WTC11 (cell line): Measurements from ENCODE around the gene MDFIC. TPM values are rescaled to one million over a fixed set of nuclear protein-coding genes. Genes with fewer than 3 reads are reported as not detected.

Experiments
- ATAC-seq: fragments of 200-7000 bp; cut with Tn5 transposase; 2 replicates; pipeline ENCODE4 v1.10.0; 2021; ENCODE audit warnings: mild to moderate bottlenecking, moderate library complexity
- CTCF ChIA-PET: fragments of 300-600 bp; sonication (Branson Sonifier 250); formaldehyde crosslinking; loops from one replicate; lab custom pipeline; 2021; ENCODE audit warnings: antibody characterized with exemption; lab: Charles Lee
- POLR2A ChIA-PET: fragments of 350-600 bp; sonication (Branson Sonifier 250); formaldehyde crosslinking; loops from one replicate; lab custom pipeline; 2021; ENCODE audit warnings: antibody characterized with exemption; lab: Charles Lee
- DNase-seq: peaks from one replicate; pipeline ENCODE4 v3.0.0; 2021; ENCODE audit warnings: low spot score
- H3K27ac Mint-ChIP-seq: 2 replicates; pipeline ENCODE4 v1.8.0; 2021; ENCODE audit warnings: mixed read lengths
- H3K27me3 Mint-ChIP-seq: 2 replicates; pipeline ENCODE4 v1.8.0; 2021; ENCODE audit warnings: low read depth, mild to moderate bottlenecking, moderate library complexity, mixed read lengths
- H3K36me3 Mint-ChIP-seq: 2 replicates; pipeline ENCODE4 v1.8.0; 2021; ENCODE audit warnings: mixed read lengths
- H3K4me1 Mint-ChIP-seq: 2 replicates; pipeline ENCODE4 v1.8.0; 2022; ENCODE audit warnings: mixed read lengths
- H3K4me3 Mint-ChIP-seq: 2 replicates; pipeline ENCODE4 v1.8.0; 2021; ENCODE audit warnings: mild to moderate bottlenecking, moderate library complexity, mixed read lengths
- H3K9me3 Mint-ChIP-seq: 2 replicates; pipeline ENCODE4 v1.8.0; 2021; ENCODE audit warnings: mixed read lengths
- CREM ChIP-seq: sonication (generic); formaldehyde crosslinking; IDR thresholded peaks from 2 replicates; pipeline ENCODE4 v1.8.1; 2022; ENCODE audit warnings: mild to moderate bottlenecking, missing genetic modification reagents, moderate library complexity
- FOXK1 ChIP-seq: sonication (generic); formaldehyde crosslinking; IDR thresholded peaks from 2 replicates; pipeline ENCODE4 v1.8.0; 2022; ENCODE audit warnings: mild to moderate bottlenecking, moderate library complexity, missing genetic modification reagents
- FOXP1 ChIP-seq: sonication (generic); formaldehyde crosslinking; IDR thresholded peaks from 2 replicates; pipeline ENCODE4 v1.8.0; 2022; ENCODE audit warnings: missing genetic modification reagents, mild to moderate bottlenecking, moderate library complexity, borderline replicate concordance
- JUN ChIP-seq: sonication (generic); formaldehyde crosslinking; IDR thresholded peaks from 2 replicates; pipeline ENCODE4 v1.8.0; 2023; ENCODE audit warnings: mild to moderate bottlenecking, missing genetic modification reagents
- NFE2L1 ChIP-seq: sonication (generic); formaldehyde crosslinking; IDR thresholded peaks from 2 replicates; pipeline ENCODE4 v1.8.1; 2023; ENCODE audit warnings: missing genetic modification reagents
- NR2C2 ChIP-seq: sonication (generic); formaldehyde crosslinking; IDR thresholded peaks from 2 replicates; pipeline ENCODE4 v1.8.0; 2022; ENCODE audit warnings: mild to moderate bottlenecking, missing genetic modification reagents
- NR3C1 ChIP-seq: sonication (generic); formaldehyde crosslinking; conservative IDR thresholded peaks from 2 replicates; pipeline ENCODE4 v1.8.1; 2023; ENCODE audit warnings: low read depth, mild to moderate bottlenecking, missing genetic modification reagents
- OVOL2 ChIP-seq: fragments of 250-450 bp; sonication (Bioruptor Pico); IDR thresholded peaks from 2 replicates; pipeline ENCODE4 v1.9.0; 2021; ENCODE audit warnings: mild to moderate bottlenecking, borderline replicate concordance
- SMAD3 ChIP-seq: sonication (generic); formaldehyde crosslinking; IDR thresholded peaks from 2 replicates; pipeline ENCODE4 v1.8.0; 2022; ENCODE audit warnings: missing genetic modification reagents, mild to moderate bottlenecking, borderline replicate concordance
- SOX15 ChIP-seq: fragments of 250-450 bp; sonication (Bioruptor Pico); IDR thresholded peaks from 2 replicates; pipeline ENCODE4 v1.9.0; 2021; ENCODE audit warnings: mild to moderate bottlenecking
- SP1 ChIP-seq: sonication (generic); formaldehyde crosslinking; conservative IDR thresholded peaks from 2 replicates; pipeline ENCODE4 v1.8.1; 2022; ENCODE audit warnings: missing genetic modification reagents
- total RNA-seq: library from RNA; stranded (reverse); gene quantifications from 3 replicates; pipeline ENCODE4 v1.2.3, GENCODE V29; 2021
- TF ChIP-seq, protein P1 (sequence below): fragments of 250-450 bp; sonication (Bioruptor Pico); IDR thresholded peaks from 2 replicates; pipeline ENCODE4 v1.9.0; 2021; ENCODE audit warnings: mild to moderate bottlenecking
- TF ChIP-seq, protein P2 (sequence below): sonication (generic); formaldehyde crosslinking; IDR thresholded peaks from 2 replicates; pipeline ENCODE4 v1.8.0; 2022; ENCODE audit warnings: mild to moderate bottlenecking, missing genetic modification reagents
- TF ChIP-seq, protein P3 (sequence below): sonication (generic); formaldehyde crosslinking; IDR thresholded peaks from 2 replicates; pipeline ENCODE4 v1.8.0; 2022; ENCODE audit warnings: missing genetic modification reagents

The MDFIC gene
- total RNA-seq, 1 experiment from 2014 or later, result 8.4 TPM

DNA sequence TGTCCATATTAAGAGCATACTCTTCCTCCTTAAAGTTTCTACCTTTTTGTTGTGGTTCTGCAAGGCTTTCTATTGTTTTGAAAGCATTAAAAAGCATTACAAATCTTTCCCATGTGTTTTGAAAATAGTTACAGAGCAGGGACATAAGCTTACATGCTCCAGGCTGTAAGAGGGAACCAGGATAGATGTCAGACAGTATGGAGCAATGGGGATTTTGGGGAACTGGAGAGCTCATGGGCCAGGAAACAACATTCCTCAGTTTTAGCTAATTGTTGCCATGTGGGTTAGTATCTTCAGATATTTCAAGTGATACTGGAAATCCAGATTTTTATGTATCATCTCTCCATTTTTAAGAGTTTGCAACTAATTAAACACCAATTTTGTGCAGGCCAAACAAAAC lies 3.5 kb downstream of the MDFIC start:
- peaks cover 29% of the 10 kb centered on the region for H3K4me1 Mint-ChIP-seq
- no peaks in the 10 kb centered on the region for H3K9me3 Mint-ChIP-seq
- CTCF ChIA-PET, result interaction anchor here (0.9 kb wide), 1 partner anchor 60 kb away, joined by 3 read pairs; no protein-coding TSS in a partner anchor
- POLR2A ChIA-PET, result no interaction called here
- no peaks in the 10 kb centered on the region for H3K36me3 Mint-ChIP-seq
- H3K4me3 Mint-ChIP-seq, result no peak overlapping the region
- no peak for DNase-seq
- H3K27me3 Mint-ChIP-seq, result peaks cover 10% of the 10 kb centered on the region
- no peak for ATAC-seq
- TF ChIP-seq, protein P1, sequence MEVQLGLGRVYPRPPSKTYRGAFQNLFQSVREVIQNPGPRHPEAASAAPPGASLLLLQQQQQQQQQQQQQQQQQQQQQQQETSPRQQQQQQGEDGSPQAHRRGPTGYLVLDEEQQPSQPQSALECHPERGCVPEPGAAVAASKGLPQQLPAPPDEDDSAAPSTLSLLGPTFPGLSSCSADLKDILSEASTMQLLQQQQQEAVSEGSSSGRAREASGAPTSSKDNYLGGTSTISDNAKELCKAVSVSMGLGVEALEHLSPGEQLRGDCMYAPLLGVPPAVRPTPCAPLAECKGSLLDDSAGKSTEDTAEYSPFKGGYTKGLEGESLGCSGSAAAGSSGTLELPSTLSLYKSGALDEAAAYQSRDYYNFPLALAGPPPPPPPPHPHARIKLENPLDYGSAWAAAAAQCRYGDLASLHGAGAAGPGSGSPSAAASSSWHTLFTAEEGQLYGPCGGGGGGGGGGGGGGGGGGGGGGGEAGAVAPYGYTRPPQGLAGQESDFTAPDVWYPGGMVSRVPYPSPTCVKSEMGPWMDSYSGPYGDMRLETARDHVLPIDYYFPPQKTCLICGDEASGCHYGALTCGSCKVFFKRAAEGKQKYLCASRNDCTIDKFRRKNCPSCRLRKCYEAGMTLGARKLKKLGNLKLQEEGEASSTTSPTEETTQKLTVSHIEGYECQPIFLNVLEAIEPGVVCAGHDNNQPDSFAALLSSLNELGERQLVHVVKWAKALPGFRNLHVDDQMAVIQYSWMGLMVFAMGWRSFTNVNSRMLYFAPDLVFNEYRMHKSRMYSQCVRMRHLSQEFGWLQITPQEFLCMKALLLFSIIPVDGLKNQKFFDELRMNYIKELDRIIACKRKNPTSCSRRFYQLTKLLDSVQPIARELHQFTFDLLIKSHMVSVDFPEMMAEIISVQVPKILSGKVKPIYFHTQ (CRISPR knock-in tag), result no peak
- TF ChIP-seq FOXK1, result no peak
- TF ChIP-seq NFE2L1 (CRISPR knock-in tag), result no peak
- no peak for TF ChIP-seq NR3C1 (CRISPR knock-in tag)
- TF ChIP-seq OVOL2 (CRISPR knock-in tag), result no peak
- TF ChIP-seq NR2C2 (CRISPR knock-in tag), result no peak
- no peak for TF ChIP-seq FOXP1 (CRISPR knock-in tag)
- no peak overlapping the region; the same call in 1 of the 2 replicates for H3K27ac Mint-ChIP-seq

DNA sequence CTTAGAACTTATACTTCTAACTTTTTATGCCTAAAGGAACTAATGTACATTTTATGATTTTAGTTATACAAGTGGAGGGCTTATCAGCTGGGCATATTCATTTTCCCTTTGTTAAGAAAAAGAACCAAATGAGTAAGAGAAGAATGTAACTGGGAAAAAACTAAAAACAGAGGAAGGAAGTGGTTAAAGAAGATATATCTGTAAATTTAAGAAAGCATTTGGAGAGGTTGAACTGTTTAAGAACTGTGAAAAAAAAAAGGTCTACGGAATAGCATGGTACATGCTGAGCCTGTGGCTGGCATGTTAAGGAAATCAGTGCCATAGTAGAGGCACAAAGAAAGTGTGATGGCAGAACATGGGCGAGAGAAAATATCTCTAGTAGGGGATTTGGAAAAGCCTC lies 6.2 kb downstream of the MDFIC start:
- no peak for ATAC-seq
- no peak for DNase-seq
- ChIA-PET CTCF (no interaction called here), POLR2A (no interaction called here)
- Mint-ChIP-seq H3K27me3 (no peaks in the 10 kb centered on the region), H3K4me1 (peaks cover 29% of the 10 kb centered on the region), H3K9me3 (no peaks in the 10 kb centered on the region), H3K27ac (no peak overlapping the region), H3K36me3 (no peaks in the 10 kb centered on the region), H3K4me3 (no peak overlapping the region)
- no peak for TF ChIP-seq SOX15 (CRISPR knock-in tag)
- TF ChIP-seq, protein P2, sequence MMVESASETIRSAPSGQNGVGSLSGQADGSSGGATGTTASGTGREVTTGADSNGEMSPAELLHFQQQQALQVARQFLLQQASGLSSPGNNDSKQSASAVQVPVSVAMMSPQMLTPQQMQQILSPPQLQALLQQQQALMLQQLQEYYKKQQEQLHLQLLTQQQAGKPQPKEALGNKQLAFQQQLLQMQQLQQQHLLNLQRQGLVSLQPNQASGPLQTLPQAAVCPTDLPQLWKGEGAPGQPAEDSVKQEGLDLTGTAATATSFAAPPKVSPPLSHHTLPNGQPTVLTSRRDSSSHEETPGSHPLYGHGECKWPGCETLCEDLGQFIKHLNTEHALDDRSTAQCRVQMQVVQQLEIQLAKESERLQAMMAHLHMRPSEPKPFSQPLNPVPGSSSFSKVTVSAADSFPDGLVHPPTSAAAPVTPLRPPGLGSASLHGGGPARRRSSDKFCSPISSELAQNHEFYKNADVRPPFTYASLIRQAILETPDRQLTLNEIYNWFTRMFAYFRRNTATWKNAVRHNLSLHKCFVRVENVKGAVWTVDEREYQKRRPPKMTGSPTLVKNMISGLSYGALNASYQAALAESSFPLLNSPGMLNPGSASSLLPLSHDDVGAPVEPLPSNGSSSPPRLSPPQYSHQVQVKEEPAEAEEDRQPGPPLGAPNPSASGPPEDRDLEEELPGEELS (CRISPR knock-in tag), result no peak
- TF ChIP-seq SP1 (CRISPR knock-in tag), result no peak
- no peak for TF ChIP-seq JUN (CRISPR knock-in tag)
- TF ChIP-seq SMAD3 (CRISPR knock-in tag), result no peak
- TF ChIP-seq CREM (CRISPR knock-in tag), result no peak

GRCh38 chr7:114929570-114929969 lies 7.7 kb downstream of the MDFIC start:
- DNase-seq, result no peak
- Mint-ChIP-seq H3K36me3 (no peaks in the 10 kb centered on the region), H3K27ac (no peak overlapping the region), H3K4me1 (peaks cover 17% of the 10 kb centered on the region)
- TF ChIP-seq, protein P3, sequence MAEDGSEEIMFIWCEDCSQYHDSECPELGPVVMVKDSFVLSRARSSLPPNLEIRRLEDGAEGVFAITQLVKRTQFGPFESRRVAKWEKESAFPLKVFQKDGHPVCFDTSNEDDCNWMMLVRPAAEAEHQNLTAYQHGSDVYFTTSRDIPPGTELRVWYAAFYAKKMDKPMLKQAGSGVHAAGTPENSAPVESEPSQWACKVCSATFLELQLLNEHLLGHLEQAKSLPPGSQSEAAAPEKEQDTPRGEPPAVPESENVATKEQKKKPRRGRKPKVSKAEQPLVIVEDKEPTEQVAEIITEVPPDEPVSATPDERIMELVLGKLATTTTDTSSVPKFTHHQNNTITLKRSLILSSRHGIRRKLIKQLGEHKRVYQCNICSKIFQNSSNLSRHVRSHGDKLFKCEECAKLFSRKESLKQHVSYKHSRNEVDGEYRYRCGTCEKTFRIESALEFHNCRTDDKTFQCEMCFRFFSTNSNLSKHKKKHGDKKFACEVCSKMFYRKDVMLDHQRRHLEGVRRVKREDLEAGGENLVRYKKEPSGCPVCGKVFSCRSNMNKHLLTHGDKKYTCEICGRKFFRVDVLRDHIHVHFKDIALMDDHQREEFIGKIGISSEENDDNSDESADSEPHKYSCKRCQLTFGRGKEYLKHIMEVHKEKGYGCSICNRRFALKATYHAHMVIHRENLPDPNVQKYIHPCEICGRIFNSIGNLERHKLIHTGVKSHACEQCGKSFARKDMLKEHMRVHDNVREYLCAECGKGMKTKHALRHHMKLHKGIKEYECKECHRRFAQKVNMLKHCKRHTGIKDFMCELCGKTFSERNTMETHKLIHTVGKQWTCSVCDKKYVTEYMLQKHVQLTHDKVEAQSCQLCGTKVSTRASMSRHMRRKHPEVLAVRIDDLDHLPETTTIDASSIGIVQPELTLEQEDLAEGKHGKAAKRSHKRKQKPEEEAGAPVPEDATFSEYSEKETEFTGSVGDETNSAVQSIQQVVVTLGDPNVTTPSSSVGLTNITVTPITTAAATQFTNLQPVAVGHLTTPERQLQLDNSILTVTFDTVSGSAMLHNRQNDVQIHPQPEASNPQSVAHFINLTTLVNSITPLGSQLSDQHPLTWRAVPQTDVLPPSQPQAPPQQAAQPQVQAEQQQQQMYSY (CRISPR knock-in tag), result peak; percentile 70
- TF ChIP-seq JUN (CRISPR knock-in tag), result no peak
- TF ChIP-seq, all 79 proteins: peak for 1
- ChIA-PET POLR2A (no interaction called here), CTCF (interaction anchor here (1.0 kb wide), 2 partner anchors 9 to 10 kb away, joined by 3 read pairs; no protein-coding TSS in a partner anchor)
- ATAC-seq, result peak; percentile 35
- no peak overlapping the region for H3K4me3 Mint-ChIP-seq
- H3K27me3 Mint-ChIP-seq, result no peaks in the 10 kb centered on the region
- no peaks in the 10 kb centered on the region for H3K9me3 Mint-ChIP-seq
